Suprapubic skin (tissue), 4 donors: ENCODE data around the gene PTPRF. TPM values are rescaled to one million over a fixed set of nuclear protein-coding genes. Genes with fewer than 3 reads are reported as not detected.
"Not testable (repeated sequence)": the region's sequence is repeated elsewhere in the genome, so short reads cannot be mapped to it uniquely, and the experiment has no call there.

Experiments used
- DNase-seq, 2 donors: peaks; one replicate each; pipeline ENCODE4 v3.0.0-alpha.2; 2019; ENCODE audit warnings: low spot score in 2 of 2
- H3K27ac ChIP-seq: fragments of 200-600 bp; sonication (generic); one replicate; pipeline ENCODE4 v1.5.1; 2019
- H3K27me3 ChIP-seq: fragments of 200-600 bp; sonication (generic); one replicate; pipeline ENCODE4 v1.5.1; 2019
- H3K36me3 ChIP-seq: fragments of 200-600 bp; sonication (generic); one replicate; pipeline ENCODE4 v1.5.1; 2019
- H3K4me1 ChIP-seq: fragments of 200-600 bp; sonication (generic); one replicate; pipeline ENCODE4 v1.5.1; 2019
- H3K4me3 ChIP-seq: fragments of 200-600 bp; sonication (generic); one replicate; pipeline ENCODE4 v1.5.1; 2019; ENCODE audit warnings: mild to moderate bottlenecking
- H3K9me3 ChIP-seq: fragments of 200-600 bp; sonication (generic); one replicate; pipeline ENCODE4 v1.5.1; 2019
- CTCF ChIP-seq, 2 donors: fragments of 200-600 bp in 1 of 2; fragments of 450-650 bp in 1 of 2; sonication (generic) in 1 of 2; IDR thresholded peaks; one replicate each; pipeline ENCODE4 v1.5.1; 2016 to 2019; ENCODE audit warnings: antibody characterized with exemption in 2 of 2, mild to moderate bottlenecking in 1 of 2, moderate library complexity in 1 of 2
- EP300 ChIP-seq: sonication (generic); formaldehyde crosslinking; IDR thresholded peaks from one replicate; pipeline ENCODE4 v1.6.1; 2017; ENCODE audit warnings: antibody characterized with exemption
- POLR2A ChIP-seq, 2 donors: fragments of 450-650 bp; IDR thresholded peaks; one replicate each; pipeline ENCODE4 v1.6.1; 2017; ENCODE audit warnings: antibody characterized with exemption in 2 of 2, mild to moderate bottlenecking in 2 of 2, moderate library complexity in 2 of 2
- POLR2AphosphoS5 ChIP-seq, 3 donors: sonication (generic); formaldehyde crosslinking; IDR thresholded peaks; one replicate each; pipeline ENCODE4 v1.6.1; 2017; ENCODE audit warnings: antibody characterized with exemption in 3 of 3
- WGBS: methylation state at CpG from one replicate; pipeline ENCODE4 v1.1.5; 2018; 5-methylcytosine and 5-hydroxymethylcytosine counted together
- total RNA-seq, 4 donors: library from RNA; depleted of rRNA; stranded (reverse); fragments of >200 nt; gene quantifications; one replicate each; pipeline ENCODE4 v1.1.0, GENCODE V29; 2016

Gene PTPRF
- total RNA-seq, 4 donors from 2014 or later = 209 to 373 (median 289) TPM

- DNase-seq = no peak
- no peaks in the 10 kb centered on the region for H3K9me3 ChIP-seq
- TF ChIP-seq POLR2A (IDR thresholded peaks at IDR 0.05) (no peak), CTCF (IDR thresholded peaks at IDR 0.05) (no peak), POLR2AphosphoS5 (IDR thresholded peaks at IDR 0.05) (no peak), EP300 (no peak)
- WGBS = 91% methylated on average over 16 of the region's 16 CpGs
- H3K27ac ChIP-seq = no peak overlapping the region
- H3K4me3 ChIP-seq = no peak overlapping the region
- H3K27me3 ChIP-seq = no peaks in the 10 kb centered on the region
- H3K4me1 ChIP-seq = no peaks in the 10 kb centered on the region
- peaks cover 25% of the 10 kb centered on the region for H3K36me3 ChIP-seq
These were observed 94.5 kb downstream of the PTPRF start for GRCh38 chr1:43625063-43625780.

DNA sequence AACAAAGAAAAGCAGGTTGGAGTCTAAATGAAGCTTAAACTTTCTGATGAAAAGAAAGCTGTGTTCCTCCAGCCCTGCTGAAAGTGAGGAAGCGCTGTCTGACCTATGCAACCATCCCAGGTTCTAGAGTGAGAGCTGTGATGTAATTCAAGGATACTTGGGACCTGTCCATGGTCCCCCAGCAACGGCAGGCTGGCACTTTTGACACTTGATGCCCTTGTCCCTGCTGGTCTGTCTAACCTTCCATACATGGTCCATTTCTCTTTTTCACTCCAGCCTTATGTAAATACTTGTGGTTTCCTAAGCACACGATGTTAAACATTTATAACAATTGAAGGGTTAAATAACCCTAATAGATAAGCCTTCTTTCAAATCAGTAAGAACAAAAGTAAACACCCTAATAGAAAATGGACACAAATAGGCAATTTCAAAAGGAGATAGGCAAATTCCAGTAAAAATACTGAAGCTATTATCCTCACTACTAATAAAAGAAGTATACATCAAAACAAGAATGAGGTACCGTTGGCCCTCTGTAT lies 101.5 kb downstream of the PTPRF start:
- no peak for DNase-seq
- TF ChIP-seq EP300 (no peak), CTCF (IDR thresholded peaks at IDR 0.05) (no peak), POLR2A (IDR thresholded peaks at IDR 0.05) (no peak), POLR2AphosphoS5 (IDR thresholded peaks at IDR 0.05) (no peak)
- Histone ChIP-seq H3K4me1 (no peaks in the 10 kb centered on the region), H3K9me3 (no peaks in the 10 kb centered on the region), H3K27me3 (no peaks in the 10 kb centered on the region), H3K36me3 (no peaks in the 10 kb centered on the region), H3K4me3 (no peak overlapping the region), H3K27ac (no peak overlapping the region)
- WGBS = 65% methylated on average over 4 of the region's 4 CpGs

DNA sequence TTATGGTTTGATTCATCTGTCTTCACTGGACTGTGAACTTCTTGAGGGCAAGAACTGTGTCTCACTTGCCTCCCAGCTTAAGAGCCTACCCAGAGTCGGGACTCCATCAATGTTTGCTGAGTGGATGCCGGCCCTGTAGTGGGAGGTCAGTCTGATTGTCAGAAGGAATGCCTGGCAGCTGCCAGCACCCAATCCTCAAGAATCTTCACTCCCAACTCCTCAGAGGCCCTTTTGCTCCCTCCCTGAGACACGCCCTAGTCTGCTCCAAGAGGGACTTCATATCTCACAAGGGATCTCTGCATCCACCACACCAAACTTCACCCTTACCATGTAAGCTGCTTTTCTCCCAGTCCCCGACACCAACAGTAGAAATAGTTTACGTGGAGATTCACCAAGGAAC lies 104.0 kb downstream of the PTPRF start:
- H3K36me3 ChIP-seq = no peaks in the 10 kb centered on the region

GRCh38 chr1:43636006-43636641 lies 105.4 kb downstream of the PTPRF start:
- Histone ChIP-seq H3K9me3 (no peaks in the 10 kb centered on the region), H3K4me1 (no peaks in the 10 kb centered on the region), H3K36me3 (no peaks in the 10 kb centered on the region), H3K27ac (no peak overlapping the region), H3K4me3 (no peak overlapping the region), H3K27me3 (no peaks in the 10 kb centered on the region)
- TF ChIP-seq POLR2A (IDR thresholded peaks at IDR 0.05) (no peak), EP300 (no peak), CTCF (IDR thresholded peaks at IDR 0.05) (no peak), POLR2AphosphoS5 (IDR thresholded peaks at IDR 0.05) (no peak)
- no peak for DNase-seq
- WGBS = 65% methylated on average over 5 of the region's 5 CpGs

More for the DNA sequence above, 104.0 kb downstream of the PTPRF start:
- DNase-seq = no peak
- TF ChIP-seq POLR2A (IDR thresholded peaks at IDR 0.05) (no peak), POLR2AphosphoS5 (IDR thresholded peaks at IDR 0.05) (no peak), CTCF (IDR thresholded peaks at IDR 0.05) (no peak), EP300 (no peak)
- H3K27me3 ChIP-seq = no peaks in the 10 kb centered on the region
- H3K4me3 ChIP-seq = no peak overlapping the region
- H3K4me1 ChIP-seq = no peaks in the 10 kb centered on the region
- 69% methylated on average over 5 of the region's 5 CpGs for WGBS
- H3K27ac ChIP-seq = no peak overlapping the region
- no peaks in the 10 kb centered on the region for H3K9me3 ChIP-seq

GRCh38 chr1:43637267-43637666 lies 106.6 kb downstream of the PTPRF start:
- WGBS = 93% methylated on average over 7 of the region's 7 CpGs
- Histone ChIP-seq H3K27ac (no peak overlapping the region), H3K4me1 (no peaks in the 10 kb centered on the region), H3K9me3 (no peaks in the 10 kb centered on the region), H3K4me3 (no peak overlapping the region), H3K27me3 (no peaks in the 10 kb centered on the region), H3K36me3 (no peaks in the 10 kb centered on the region)
- TF ChIP-seq POLR2A (IDR thresholded peaks at IDR 0.05) (no peak), CTCF (IDR thresholded peaks at IDR 0.05) (no peak), POLR2AphosphoS5 (IDR thresholded peaks at IDR 0.05) (no peak), EP300 (no peak)
- DNase-seq = no peak

DNA sequence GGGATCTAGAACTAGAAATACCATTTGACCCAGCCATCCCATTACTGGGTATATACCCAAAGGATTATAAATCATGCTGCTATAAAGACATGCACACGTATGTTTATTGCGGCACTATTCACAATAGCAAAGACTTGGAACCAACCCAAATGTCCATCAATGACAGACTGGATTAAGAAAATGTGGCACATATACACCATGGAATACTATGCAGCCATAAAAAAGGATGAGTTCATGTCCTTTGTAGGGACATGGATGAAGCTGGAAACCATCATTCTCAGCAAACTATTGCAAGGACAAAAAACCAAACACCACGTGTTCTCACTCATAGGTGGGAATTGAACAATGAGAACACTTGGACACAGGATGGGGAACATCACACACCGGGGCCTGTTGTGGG lies 107.7 kb downstream of the PTPRF start:
- 93% methylated on average over 3 of the region's 4 CpGs for WGBS
- not testable (repeated sequence) for H3K27me3 ChIP-seq, H3K27ac ChIP-seq, H3K4me1 ChIP-seq, H3K4me3 ChIP-seq, H3K36me3 ChIP-seq, H3K9me3 ChIP-seq, DNase-seq
